ENCODE measurements around the gene RPL41. TPM values are rescaled to one million over a fixed set of nuclear protein-coding genes. Genes with fewer than 3 reads are reported as not detected.

Gene RPL41
- total RNA-seq, 1 experiment from 2014 or later, result 3,475 TPM

GRCh38 chr12:56080556-56081138, 35.8 kb upstream of the RPL41 start:
- no peaks in the 10 kb centered on the region for H3K4me1 ChIP-seq (ENCODE audit: insufficient read depth, low read length, poor library complexity, severe bottlenecking)
- ChIA-PET POLR2A (ENCODE audit: low non-redundant PET) (no interaction called here), CTCF (interaction anchor here (0.6 kb wide), 2 partner anchors 38 to 70 kb away, joined by 3 to 4 read pairs; no protein-coding TSS in a partner anchor)
- H3K9me3 ChIP-seq (ENCODE audit: low read depth, low read length, poor library complexity, severe bottlenecking), result no peaks in the 10 kb centered on the region
- intact Hi-C loops (cut with micrococcal nuclease; ENCODE audit: unreplicated experiment), result no loop called here
- no peak for TF ChIP-seq CTCF (conservative IDR thresholded peaks at IDR 0.05; ENCODE audit: low read depth, low read length)
- no peak for TF ChIP-seq EZH2 (IDR thresholded peaks at IDR 0.05; ENCODE audit: borderline replicate concordance, low read depth, low read length, poor library complexity, severe bottlenecking)
- no peaks in the 10 kb centered on the region for H3K36me3 ChIP-seq (ENCODE audit: insufficient read depth, low read length, poor library complexity, severe bottlenecking)
- no peaks in the 10 kb centered on the region for H3K27me3 ChIP-seq (replicated peaks; ENCODE audit: insufficient read depth, low read depth, low read length, poor library complexity)
- no peak for DNase-seq (ENCODE audit: low spot score)
- H3K4me3 ChIP-seq (ENCODE audit: low read depth, low read length, poor library complexity, severe bottlenecking), result peak overlapping the region; percentile 59
- no peak overlapping the region for H3K27ac ChIP-seq (ENCODE audit: low read depth, low read length, poor library complexity, severe bottlenecking)
- no TSS peak for BruUV-seq (replicated peaks)

- Histone ChIP-seq H3K4me1 (ENCODE audit: insufficient read depth, low read length, poor library complexity, severe bottlenecking) (no peaks in the 10 kb centered on the region), H3K27ac (ENCODE audit: low read depth, low read length, poor library complexity, severe bottlenecking) (no peak overlapping the region), H3K9me3 (ENCODE audit: low read depth, low read length, poor library complexity, severe bottlenecking) (no peaks in the 10 kb centered on the region), H3K27me3 (replicated peaks; ENCODE audit: insufficient read depth, low read depth, low read length, poor library complexity) (no peaks in the 10 kb centered on the region), H3K4me3 (ENCODE audit: low read depth, low read length, poor library complexity, severe bottlenecking) (no peak overlapping the region), H3K36me3 (ENCODE audit: insufficient read depth, low read length, poor library complexity, severe bottlenecking) (no peaks in the 10 kb centered on the region)
- CTCF ChIA-PET, result no interaction called here
- no TSS peak for BruUV-seq (replicated peaks)
- POLR2A ChIA-PET (ENCODE audit: low non-redundant PET), result no interaction called here
- no peak for DNase-seq (ENCODE audit: low spot score)
- TF ChIP-seq CTCF (conservative IDR thresholded peaks at IDR 0.05; ENCODE audit: low read depth, low read length), result no peak
- no peak for TF ChIP-seq EZH2 (IDR thresholded peaks at IDR 0.05; ENCODE audit: borderline replicate concordance, low read depth, low read length, poor library complexity, severe bottlenecking)
- intact Hi-C loops (cut with micrococcal nuclease; ENCODE audit: unreplicated experiment), result no loop called here
Measured at GRCh38 chr12:56081393-56082347, 34.8 kb upstream of the RPL41 start.

- POLR2A ChIA-PET (ENCODE audit: low non-redundant PET), result no interaction called here
- intact Hi-C loops (cut with micrococcal nuclease; ENCODE audit: unreplicated experiment), result no loop called here
- Histone ChIP-seq H3K4me3 (ENCODE audit: low read depth, low read length, poor library complexity, severe bottlenecking) (no peak overlapping the region), H3K27me3 (replicated peaks; ENCODE audit: insufficient read depth, low read depth, low read length, poor library complexity) (no peaks in the 10 kb centered on the region), H3K36me3 (ENCODE audit: insufficient read depth, low read length, poor library complexity, severe bottlenecking) (no peaks in the 10 kb centered on the region), H3K27ac (ENCODE audit: low read depth, low read length, poor library complexity, severe bottlenecking) (no peak overlapping the region), H3K4me1 (ENCODE audit: insufficient read depth, low read length, poor library complexity, severe bottlenecking) (no peaks in the 10 kb centered on the region), H3K9me3 (ENCODE audit: low read depth, low read length, poor library complexity, severe bottlenecking) (no peaks in the 10 kb centered on the region)
- DNase-seq (ENCODE audit: low spot score), result no peak
- no TSS peak for BruUV-seq (replicated peaks)
- CTCF ChIA-PET, result no interaction called here
- TF ChIP-seq EZH2 (IDR thresholded peaks at IDR 0.05; ENCODE audit: borderline replicate concordance, low read depth, low read length, poor library complexity, severe bottlenecking) (no peak), CTCF (conservative IDR thresholded peaks at IDR 0.05; ENCODE audit: low read depth, low read length) (no peak)
Measured at GRCh38 chr12:56082382-56082781, 34.1 kb upstream of the RPL41 start.
